Lung (tissue), 12 donors: ENCODE data around the gene SRRD. TPM values are rescaled to one million over a fixed set of nuclear protein-coding genes. Genes with fewer than 3 reads are reported as not detected.

Experiments used
- ATAC-seq: fragments of 200-7000 bp; cut with Tn5 transposase; one replicate; pipeline ENCODE4 v1.9.1; 2020; ENCODE audit warnings: moderate number of reproducible peaks; ENCODE audit not compliant: insufficient read depth, low FRiP score
- DNase-seq, 3 donors: peaks; one replicate each; pipeline ENCODE4 v3.0.0-alpha.2; 2013 to 2017
- H3K27ac ChIP-seq, 2 donors: one replicate each; pipeline ENCODE4 v1.5.1; 2013; ENCODE audit warnings: mild to moderate bottlenecking in 2 of 2, moderate library complexity in 2 of 2, control low read depth in 1 of 2, inconsistent platforms in 1 of 2, low read depth in 1 of 2, low read length in 1 of 2
- H3K27me3 ChIP-seq, 3 donors: one replicate each; pipeline ENCODE4 v1.5.1; 2013; ENCODE audit warnings: low read length in 2 of 3; ENCODE audit not compliant: control insufficient read depth in 3 of 3, insufficient read depth in 3 of 3
- H3K36me3 ChIP-seq, 4 donors: one replicate each; pipeline ENCODE4 v1.5.1; 2013; ENCODE audit warnings: low read length in 4 of 4, mild to moderate bottlenecking in 1 of 4, moderate library complexity in 1 of 4; ENCODE audit not compliant: control insufficient read depth in 4 of 4, insufficient read depth in 4 of 4
- H3K4me1 ChIP-seq, 5 donors: one replicate each; pipeline ENCODE4 v1.5.1; 2013; ENCODE audit warnings: low read length in 5 of 5, mild to moderate bottlenecking in 2 of 5, moderate library complexity in 1 of 5; ENCODE audit not compliant: control insufficient read depth in 5 of 5, insufficient read depth in 5 of 5
- H3K4me3 ChIP-seq: one replicate; pipeline ENCODE4 v1.5.1; 2013; ENCODE audit warnings: mild to moderate bottlenecking, control low read depth, moderate library complexity
- H3K9ac ChIP-seq, 2 donors: one replicate each; pipeline ENCODE4 v1.5.1; 2013; ENCODE audit warnings: low read length in 2 of 2, control low read depth in 1 of 2; ENCODE audit not compliant: insufficient read depth in 1 of 2
- H3K9me3 ChIP-seq, 4 donors: one replicate each; pipeline ENCODE4 v1.5.1; 2013; ENCODE audit warnings: low read length in 3 of 4, mild to moderate bottlenecking in 1 of 4, moderate library complexity in 1 of 4; ENCODE audit not compliant: control insufficient read depth in 4 of 4, insufficient read depth in 3 of 4
- CTCF ChIP-seq: IDR thresholded peaks from 2 replicates; pipeline ENCODE4 v1.5.1; 2012; ENCODE audit warnings: mild to moderate bottlenecking; ENCODE audit errors: control extremely low read depth, extremely low read depth
- WGBS, 2 donors: extraction: QIAGEN DNeasy Blood & Tissue Kit; methylation state at CpG; one replicate each; pipeline ENCODE4 v1.1.7; 2013; 5-methylcytosine and 5-hydroxymethylcytosine counted together
- polyA plus RNA-seq, 2 donors: library from polyadenylated mRNA; stranded (reverse); fragments of 200-250 nt; gene quantifications; one replicate each; pipeline ENCODE4 v1.2.1, GENCODE V29; 2013
- total RNA-seq, 2 donors: library from RNA; depleted of rRNA in 1 of 2; stranded (reverse); fragments of >200 nt in 1 of 2; gene quantifications; one replicate each; pipeline ENCODE4 v1.2.1, GENCODE V29; 2014 to 2021
- donor health status: control.
- donor health status: control.
- donor health status: Bipolar disorder and iron deficiency.
- donor health status: healthy.
- donor health status: DM: yes; HTN: yes; CAD: no.

The SRRD gene
- total and polyA plus RNA-seq, 4 donors: 8.5 to 17.6 (median 13.7) TPM

- peak; percentile 92 for ATAC-seq
These were observed 28.6 kb downstream of the SRRD start, which contains the start of gene TFIP11 for GRCh38 chr22:26512149-26512793. TFIP11 (minus strand) TSS chr22:26512473; CDS start chr22:26510272, 2,201 bp downstream.

GRCh38 chr22:26513838-26514237 lies 30.2 kb downstream of the SRRD start:
- DNase-seq: peak in 1 of 3 donors; percentile 3
- Histone ChIP-seq H3K27ac (no peak overlapping the region), H3K4me3 (no peak overlapping the region), H3K9me3 (no peaks in the 10 kb centered on the region), H3K27me3 (no peaks in the 10 kb centered on the region), H3K4me1 (peaks cover 4 to 27% (median 12%) of the 10 kb centered on the region in 5 donors), H3K9ac (no peak overlapping the region), H3K36me3 (peaks cover 0 to 15% (median 5%) of the 10 kb centered on the region in 4 donors)
- 58 to 65% methylated on average over 1 of the region's 1 CpG for WGBS, 2 donors
- TF ChIP-seq CTCF: no peak
- ATAC-seq: no peak

More at GRCh38 chr22:26512149-26512793, 28.6 kb downstream of the SRRD start, which contains the start of gene TFIP11:
- DNase-seq: peak; percentile 94 to 96 (median 95)
- Histone ChIP-seq H3K9ac (peak within 1 kb of the TSS; percentile 87), H3K36me3 (peaks cover 0 to 16% (median 9%) of the 10 kb centered on the region in 4 donors), H3K9me3 (no peaks in the 10 kb centered on the region), H3K4me3 (peak within 1 kb of the TSS; percentile 99), H3K27me3 (no peaks in the 10 kb centered on the region), H3K4me1 (peaks cover 4 to 27% (median 12%) of the 10 kb centered on the region in 5 donors), H3K27ac (peak within 1 kb of the TSS; percentile 67 to 73)
- no peak for TF ChIP-seq CTCF
- WGBS, 2 donors: 0 to 1% methylated on average over 40 of the region's 40 CpGs

- no peak for ATAC-seq
- Histone ChIP-seq H3K9me3 (no peaks in the 10 kb centered on the region), H3K9ac (no peak overlapping the region), H3K27me3 (no peaks in the 10 kb centered on the region), H3K27ac (no peak overlapping the region), H3K36me3 (peaks cover 0 to 10% (median 2%) of the 10 kb centered on the region in 4 donors), H3K4me1 (peaks cover 4 to 27% (median 12%) of the 10 kb centered on the region in 5 donors), H3K4me3 (no peak overlapping the region)
- DNase-seq: no peak
- 93 to 94% methylated on average over 12 of the region's 12 CpGs for WGBS, 2 donors
- no peak for TF ChIP-seq CTCF
These were observed 30.9 kb downstream of the SRRD start for GRCh38 chr22:26514419-26515161.
